G401 (cell line): ENCODE measurements around the gene TMPRSS11A. TPM values are rescaled to one million over a fixed set of nuclear protein-coding genes. Genes with fewer than 3 reads are reported as not detected.

Experiments
- DNase-seq: peaks from one replicate; pipeline ENCODE4 v3.0.0-alpha.2; 2015; ENCODE audit warnings: low spot score
- in situ Hi-C: cut with HindIII; loops from 2 replicates; pipeline ENCODE4 v1.10.0; 2016; ENCODE audit warnings: low sequenced_read_pairs, mixed read lengths
- total RNA-seq: library from RNA; depleted of rRNA; stranded (reverse); fragments of >200 nt; shearing (Covaris generic); gene quantifications from 2 replicates; pipeline ENCODE4 v1.2.3, GENCODE V29; 2014

Gene TMPRSS11A
- total RNA-seq, 1 experiment from 2014 or later: not detected

- DNase-seq: no peak
Observed at GRCh38 chr4:67918428-67918827, 44.9 kb downstream of the TMPRSS11A start.

GRCh38 chr4:67915400-67915966, 47.8 kb downstream of the TMPRSS11A start:
- in situ Hi-C loops: no loop called here
- DNase-seq: no peak

More at GRCh38 chr4:67918428-67918827, 44.9 kb downstream of the TMPRSS11A start:
- in situ Hi-C loops: no loop called here

- in situ Hi-C loops: no loop called here
- no peak for DNase-seq
Observed at GRCh38 chr4:67912080-67912479, 51.2 kb downstream of the TMPRSS11A start.

GRCh38 chr4:67911638-67912037, 51.7 kb downstream of the TMPRSS11A start:
- DNase-seq: no peak
- in situ Hi-C loops: no loop called here

GRCh38 chr4:67911141-67911540, 52.2 kb downstream of the TMPRSS11A start:
- no peak for DNase-seq
- in situ Hi-C loops: no loop called here

- in situ Hi-C loops: no loop called here
Observed at GRCh38 chr4:67910585-67910905, 52.7 kb downstream of the TMPRSS11A start.

GRCh38 chr4:67909905-67910584, 53.2 kb downstream of the TMPRSS11A start:
- no peak for DNase-seq
- in situ Hi-C loops: no loop called here

More at GRCh38 chr4:67910585-67910905, 52.7 kb downstream of the TMPRSS11A start:
- no peak for DNase-seq

GRCh38 chr4:67907650-67908049, 55.6 kb downstream of the TMPRSS11A start:
- in situ Hi-C loops: no loop called here
- DNase-seq: no peak

GRCh38 chr4:67899096-67899495, 64.2 kb downstream of the TMPRSS11A start:
- no peak for DNase-seq
- in situ Hi-C loops: no loop called here

- in situ Hi-C loops: no loop called here
- DNase-seq: no peak
Observed at GRCh38 chr4:67897686-67898085, 65.6 kb downstream of the TMPRSS11A start.

- in situ Hi-C loops: no loop called here
Observed at GRCh38 chr4:67896421-67897065, 66.8 kb downstream of the TMPRSS11A start.

GRCh38 chr4:67894659-67895058, 68.6 kb downstream of the TMPRSS11A start:
- no peak for DNase-seq
- in situ Hi-C loops: no loop called here

More at GRCh38 chr4:67896421-67897065, 66.8 kb downstream of the TMPRSS11A start:
- no peak for DNase-seq

- DNase-seq: no peak
- in situ Hi-C loops: no loop called here
Observed at GRCh38 chr4:67892905-67893304, 70.4 kb downstream of the TMPRSS11A start.

- in situ Hi-C loops: no loop called here
Observed at GRCh38 chr4:67892253-67892652, 71.0 kb downstream of the TMPRSS11A start.

GRCh38 chr4:67891645-67892044, 71.6 kb downstream of the TMPRSS11A start:
- in situ Hi-C loops: no loop called here
- DNase-seq: no peak

More at GRCh38 chr4:67892253-67892652, 71.0 kb downstream of the TMPRSS11A start:
- DNase-seq: no peak

GRCh38 chr4:67886281-67886680, 77.0 kb downstream of the TMPRSS11A start:
- in situ Hi-C loops: no loop called here
- DNase-seq: no peak

- in situ Hi-C loops: no loop called here
- DNase-seq: no peak
Observed at GRCh38 chr4:67885762-67886161, 77.5 kb downstream of the TMPRSS11A start.

- no peak for DNase-seq
- in situ Hi-C loops: no loop called here
Observed at GRCh38 chr4:67884701-67885100, 78.6 kb downstream of the TMPRSS11A start.

GRCh38 chr4:67883902-67884301, 79.4 kb downstream of the TMPRSS11A start, which contains the start of gene TMPRSS11D:
TSS of gene TMPRSS11D (minus strand) at chr4:67884002. CDS start at chr4:67883933, 69 bp downstream.
- no peak for DNase-seq
- in situ Hi-C loops: no loop called here

GRCh38 chr4:67883458-67883857, 79.8 kb downstream of the TMPRSS11A start:
- in situ Hi-C loops: no loop called here
- no peak for DNase-seq
